Neuronal stem cell (in vitro differentiated cells): ENCODE results near the gene CYGB.

Source experiments
- DNase-seq: peaks from one replicate; pipeline ENCODE4 v3.0.0-alpha.2; 2013; ENCODE audit warnings: low spot score
- H2AFZ ChIP-seq: one replicate; pipeline ENCODE4 v1.6.1; 2013; ENCODE audit warnings: mild to moderate bottlenecking, low read length, inconsistent platforms
- H2AK5ac ChIP-seq: 2 replicates; pipeline ENCODE4 v1.6.1; 2013; ENCODE audit warnings: low read depth, mild to moderate bottlenecking, inconsistent platforms, low read length, moderate library complexity, mixed read lengths
- H2BK120ac ChIP-seq: 2 replicates; pipeline ENCODE4 v1.6.1; 2013; ENCODE audit warnings: low read depth, mild to moderate bottlenecking, inconsistent platforms, low read length, moderate library complexity, mixed read lengths
- H2BK12ac ChIP-seq: one replicate; pipeline ENCODE4 v1.6.1; 2013; ENCODE audit warnings: low read length, inconsistent platforms
- H2BK15ac ChIP-seq: 2 replicates; pipeline ENCODE4 v1.6.1; 2013; ENCODE audit warnings: mild to moderate bottlenecking, low read length, inconsistent platforms, mixed read lengths
- H2BK5ac ChIP-seq: one replicate; pipeline ENCODE4 v1.6.1; 2013; ENCODE audit warnings: inconsistent platforms, mild to moderate bottlenecking, low read length, moderate library complexity
- H3K14ac ChIP-seq: one replicate; pipeline ENCODE4 v1.6.1; 2013; ENCODE audit warnings: low read length, inconsistent platforms
- H3K18ac ChIP-seq: 2 replicates; pipeline ENCODE4 v1.6.1; 2013; ENCODE audit warnings: low read length, inconsistent platforms
- H3K23ac ChIP-seq: 2 replicates; pipeline ENCODE4 v1.6.1; 2013; ENCODE audit warnings: low read depth, mild to moderate bottlenecking, mixed read lengths, low read length, inconsistent platforms; ENCODE audit not compliant: poor library complexity
- H3K27ac ChIP-seq: replicated peaks from 3 replicates; pipeline ENCODE4 v1.5.1; 2013; ENCODE audit warnings: low read length, inconsistent platforms
- H3K27me3 ChIP-seq, 3 experiments: 2 replicates each; pipeline ENCODE4 v1.6.1; 2013; ENCODE audit warnings: low read length in 3 of 3, mild to moderate bottlenecking in 2 of 3, inconsistent platforms in 1 of 3, low read depth in 1 of 3, mixed read lengths in 1 of 3, moderate library complexity in 1 of 3; ENCODE audit not compliant: control insufficient read depth in 3 of 3, insufficient read depth in 3 of 3
- H3K36me3 ChIP-seq, 2 donors: replicated peaks in 1 of 2; 2 replicates each; pipeline ENCODE4 v1.6.1; 2013; ENCODE audit warnings: low read length in 2 of 2; ENCODE audit not compliant: control insufficient read depth in 2 of 2, insufficient read depth in 2 of 2
- H3K4ac ChIP-seq: 2 replicates; pipeline ENCODE4 v1.6.1; 2013; ENCODE audit warnings: inconsistent platforms, mild to moderate bottlenecking, low read length, moderate library complexity
- H3K4me1 ChIP-seq, 2 donors: 1 replicate in 1 of 2; 2 replicates in 1 of 2; pipeline ENCODE4 v1.6.1; 2013; ENCODE audit warnings: low read length in 2 of 2, low read depth in 1 of 2; ENCODE audit not compliant: control insufficient read depth in 2 of 2, insufficient read depth in 1 of 2
- H3K4me2 ChIP-seq: one replicate; pipeline ENCODE4 v1.6.1; 2013; ENCODE audit warnings: mild to moderate bottlenecking, low read length, inconsistent platforms; ENCODE audit not compliant: insufficient read depth, poor library complexity, severe bottlenecking
- H3K4me3 ChIP-seq, 2 donors: 2 replicates each; pipeline ENCODE4 v1.5.1; 2013; ENCODE audit warnings: low read length in 2 of 2, mild to moderate bottlenecking in 2 of 2, inconsistent platforms in 1 of 2, moderate library complexity in 1 of 2
- H3K79me1 ChIP-seq: one replicate; pipeline ENCODE4 v1.6.1; 2013; ENCODE audit warnings: low read depth, mild to moderate bottlenecking, inconsistent platforms, low read length, moderate library complexity
- H3K9ac ChIP-seq: one replicate; pipeline ENCODE4 v1.6.1; 2013; ENCODE audit warnings: mild to moderate bottlenecking, low read depth, low read length, inconsistent platforms; ENCODE audit not compliant: poor library complexity
- H3K9me3 ChIP-seq, 2 donors: replicated peaks in 1 of 2; 2 replicates each; pipeline versions ENCODE3 to v1.6.1; 2013; ENCODE audit warnings: low read length in 2 of 2, mild to moderate bottlenecking in 2 of 2, inconsistent platforms in 1 of 2, low read depth in 1 of 2, mixed read lengths in 1 of 2, moderate library complexity in 1 of 2; ENCODE audit not compliant: control insufficient read depth in 2 of 2, insufficient read depth in 1 of 2
- H4K8ac ChIP-seq: one replicate; pipeline ENCODE4 v1.6.1; 2013; ENCODE audit warnings: low read depth, mild to moderate bottlenecking, inconsistent platforms, low read length, moderate library complexity
- H4K91ac ChIP-seq: one replicate; pipeline ENCODE4 v1.6.1; 2013; ENCODE audit warnings: low read length, low read depth, mild to moderate bottlenecking, inconsistent platforms; ENCODE audit not compliant: poor library complexity
- WGBS, 2 donors: extraction: QIAGEN DNeasy Blood & Tissue Kit; methylation state at CpG; one replicate each; pipeline ENCODE4 v1.1.7; 2013; ENCODE audit warnings: missing lambda C conversion rate in 2 of 2, mixed read lengths in 1 of 2; ENCODE audit not compliant: insufficient read length in 2 of 2, insufficient replicate concordance in 1 of 2; ENCODE audit errors: extremely low coverage in 2 of 2; 5-methylcytosine and 5-hydroxymethylcytosine counted together

Gene CYGB

DNA sequence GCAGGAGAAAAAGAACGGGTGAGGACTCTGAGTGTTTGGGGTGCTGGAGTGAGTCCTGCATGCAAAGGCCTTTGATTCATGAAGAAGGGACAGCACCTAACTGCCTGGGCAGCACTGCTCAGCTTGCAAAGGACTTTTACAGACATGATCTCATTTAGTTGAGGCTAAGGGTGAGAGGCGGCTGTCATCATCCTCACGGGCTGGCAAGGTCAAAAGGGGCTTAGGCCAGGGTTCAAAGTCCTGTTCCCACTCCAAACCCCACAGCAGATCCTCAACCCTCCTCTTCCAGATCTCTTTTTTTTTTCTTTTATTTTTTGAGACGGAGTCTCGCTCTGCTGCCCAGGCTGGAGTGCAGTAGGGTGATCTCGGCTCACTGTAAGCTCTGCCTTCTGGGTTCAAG is 41.0 kb downstream of the CYGB start:
- no peak overlapping the region for H3K14ac ChIP-seq
- DNase-seq, result no peak
- no peak overlapping the region for H3K4me2 ChIP-seq
- no peak overlapping the region for H3K27ac ChIP-seq
- peak overlapping the region; percentile 40 for H3K23ac ChIP-seq
- H4K91ac ChIP-seq, result no peak overlapping the region
- peaks cover 10 to 35% of the 10 kb centered on the region in 2 donors for H3K4me1 ChIP-seq
- H2BK15ac ChIP-seq, result no peak overlapping the region
- no peak overlapping the region for H2AFZ ChIP-seq
- H3K9ac ChIP-seq, result no peak overlapping the region
- H3K4ac ChIP-seq, result no peak overlapping the region
- H2BK120ac ChIP-seq, result no peak overlapping the region
- H3K36me3 ChIP-seq, result no peaks in the 10 kb centered on the region
- H2BK12ac ChIP-seq, result no peak overlapping the region
- no CpG with 5 or more reads among the region's 6 CpGs for WGBS, 2 donors
- no peak overlapping the region for H3K4me3 ChIP-seq
- H3K27me3 ChIP-seq, result peaks cover 5 to 86% (median 14%) of the 10 kb centered on the region in 3 experiments
- H3K18ac ChIP-seq, result no peak overlapping the region
- no peak overlapping the region for H4K8ac ChIP-seq
- H3K9me3 ChIP-seq, result no peaks in the 10 kb centered on the region
- H3K79me1 ChIP-seq, result no peaks in the 10 kb centered on the region
- no peak overlapping the region for H2BK5ac ChIP-seq
- no peak overlapping the region for H2AK5ac ChIP-seq

DNA sequence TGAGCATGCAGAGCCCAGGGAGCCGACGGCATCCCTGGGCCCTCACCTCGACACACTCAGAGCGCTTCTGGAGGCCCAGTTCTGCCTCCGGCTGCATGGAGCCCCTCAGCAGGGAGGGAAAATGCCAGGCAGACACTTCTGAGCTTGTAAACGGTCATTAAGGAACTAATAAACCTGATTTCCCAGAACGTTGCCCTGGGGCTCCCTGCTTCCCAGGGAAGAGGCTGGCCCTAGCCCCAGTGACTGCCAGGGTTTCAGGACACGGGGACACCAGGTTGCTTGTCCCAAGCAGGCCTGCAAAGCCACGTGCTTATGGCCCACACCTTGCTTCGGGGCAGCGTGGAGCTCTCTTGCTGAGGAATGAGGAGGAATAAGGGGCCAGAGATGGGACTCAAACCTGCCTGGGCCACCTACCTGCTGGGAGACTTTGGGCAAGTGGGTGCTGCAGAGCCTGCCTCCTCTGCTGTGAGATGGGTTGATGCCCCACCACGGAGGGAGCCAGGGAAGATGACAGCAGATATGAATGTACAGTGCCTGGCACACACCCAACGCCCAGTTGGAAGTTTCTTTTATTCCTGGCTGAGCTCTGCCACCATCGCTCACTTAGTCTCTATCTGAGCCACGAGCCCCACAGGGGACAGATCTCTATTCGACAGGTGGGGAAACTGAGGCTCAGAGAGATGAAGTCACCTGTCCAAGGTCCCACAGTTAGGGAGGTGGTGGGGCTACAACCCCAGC is 41.7 kb downstream of the CYGB start:
- Histone ChIP-seq H3K27me3 (peaks cover 3 to 80% (median 12%) of the 10 kb centered on the region in 3 experiments), H2BK12ac (no peak overlapping the region)

DNA sequence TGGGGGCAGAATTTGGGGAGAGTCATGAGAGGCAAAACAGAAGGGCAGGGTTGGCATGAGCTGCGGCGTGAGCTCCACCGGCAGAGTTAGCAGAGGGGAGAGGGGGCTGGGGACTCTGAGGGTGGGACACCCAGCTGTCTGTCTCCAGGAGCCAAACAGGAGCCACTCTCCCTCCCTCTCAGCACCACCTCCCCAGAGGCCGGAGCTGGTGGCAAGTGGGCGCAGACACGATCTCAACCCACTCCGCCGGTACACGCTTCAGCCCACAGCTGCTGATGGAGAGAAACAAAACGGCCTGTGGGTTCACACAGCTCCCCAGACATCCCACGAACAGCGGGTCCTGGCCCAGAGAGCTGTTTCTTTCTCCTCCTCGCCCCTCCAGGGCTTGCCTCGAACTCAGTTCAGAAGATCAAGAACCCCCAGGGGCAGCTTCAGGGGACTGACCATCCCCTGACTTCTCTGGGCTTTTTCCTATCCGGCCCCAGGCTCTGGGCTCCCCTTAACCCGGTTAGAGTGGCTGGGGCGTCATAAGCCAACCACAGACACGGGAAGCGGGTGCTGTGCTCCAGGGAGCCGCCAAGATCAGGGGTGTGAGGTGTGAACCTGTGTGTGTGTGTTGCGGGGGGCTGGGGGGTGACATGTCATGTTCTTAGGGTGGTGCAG is 43.9 kb downstream of the CYGB start:
- no peak overlapping the region for H3K23ac ChIP-seq
- H3K9me3 ChIP-seq, result no peaks in the 10 kb centered on the region
- H3K14ac ChIP-seq, result peak overlapping the region; percentile 8
- WGBS, 2 donors, result no CpG with 5 or more reads among the region's 21 CpGs
- peak overlapping the region; percentile 41 for H2BK12ac ChIP-seq
- no peak overlapping the region for H4K8ac ChIP-seq
- no peak for DNase-seq
- H2BK120ac ChIP-seq, result no peak overlapping the region
- peak overlapping the region; percentile 15 for H2AK5ac ChIP-seq
- H3K4ac ChIP-seq, result no peak overlapping the region
- H3K27me3 ChIP-seq, result peaks cover 0 to 60% (median 0%) of the 10 kb centered on the region in 3 experiments
- no peak overlapping the region for H3K4me3 ChIP-seq
- no peak overlapping the region for H2BK5ac ChIP-seq
- H3K18ac ChIP-seq, result peak overlapping the region; percentile 57
- no peak overlapping the region for H3K4me2 ChIP-seq
- H2AFZ ChIP-seq, result peak overlapping the region; percentile 67
- peak overlapping the region; percentile 44 for H3K9ac ChIP-seq
- peak overlapping the region; percentile 72 for H4K91ac ChIP-seq
- H3K79me1 ChIP-seq, result no peaks in the 10 kb centered on the region
- H3K27ac ChIP-seq, result no peak overlapping the region
- H3K4me1 ChIP-seq, result peaks cover 8 to 26% of the 10 kb centered on the region in 2 donors
- H3K36me3 ChIP-seq, result no peaks in the 10 kb centered on the region
- peak overlapping the region; percentile 30 for H2BK15ac ChIP-seq

More for the DNA sequence above, 41.7 kb downstream of the CYGB start:
- no peak overlapping the region for H3K4ac ChIP-seq
- no peak overlapping the region for H3K9ac ChIP-seq
- peak overlapping the region; percentile 3 for H3K18ac ChIP-seq
- H2BK15ac ChIP-seq, result peak overlapping the region; percentile 56
- no peaks in the 10 kb centered on the region for H3K79me1 ChIP-seq
- no peak overlapping the region for H3K23ac ChIP-seq
- WGBS, 2 donors, result no CpG with 5 or more reads among the region's 16 CpGs
- no peak overlapping the region for H2AFZ ChIP-seq
- H4K91ac ChIP-seq, result no peak overlapping the region
- H3K14ac ChIP-seq, result no peak overlapping the region
- H3K4me2 ChIP-seq, result no peak overlapping the region
- peaks cover 10 to 32% of the 10 kb centered on the region in 2 donors for H3K4me1 ChIP-seq
- H3K27ac ChIP-seq, result no peak overlapping the region
- H2BK120ac ChIP-seq, result no peak overlapping the region
- no peak overlapping the region for H4K8ac ChIP-seq
- no peak overlapping the region for H2BK5ac ChIP-seq
- DNase-seq, result no peak
- H3K36me3 ChIP-seq, result no peaks in the 10 kb centered on the region
- H2AK5ac ChIP-seq, result no peak overlapping the region
- H3K4me3 ChIP-seq, result no peak overlapping the region
- H3K9me3 ChIP-seq, result no peaks in the 10 kb centered on the region

DNA sequence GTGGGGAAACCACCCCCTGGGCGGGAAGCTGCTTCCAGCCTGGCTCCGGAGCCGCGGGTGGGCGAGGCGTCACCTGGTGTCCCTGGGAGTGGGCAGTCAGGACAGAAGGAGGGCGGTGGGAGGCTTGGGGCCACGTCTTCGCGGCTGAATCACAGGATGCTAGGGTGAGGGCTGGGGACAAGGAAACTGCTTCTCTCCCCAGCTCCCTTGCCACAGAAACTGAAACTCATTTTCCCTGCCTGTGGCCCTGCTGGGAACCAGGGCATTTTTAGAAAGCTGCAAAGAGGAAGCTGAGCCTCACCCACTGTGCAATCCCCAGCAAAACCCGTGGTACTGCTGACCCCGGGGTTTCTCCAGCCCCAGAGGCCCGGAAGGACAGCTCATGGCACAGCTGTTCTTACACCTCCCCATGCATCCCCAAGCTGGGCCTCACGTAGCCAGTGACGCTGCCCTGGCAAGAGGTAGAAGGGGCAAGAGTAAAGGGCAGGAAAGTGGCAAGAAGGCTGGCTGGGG is 44.5 kb downstream of the CYGB start:
- Histone ChIP-seq H3K4me3 (no peak overlapping the region), H4K91ac (no peak overlapping the region), H2AK5ac (peak overlapping the region; percentile 15), H3K4me1 (peaks cover 4 to 21% of the 10 kb centered on the region in 2 donors), H3K9ac (peak overlapping the region; percentile 44), H4K8ac (peak overlapping the region; percentile 43), H3K27me3 (peaks cover 0 to 54% (median 0%) of the 10 kb centered on the region in 3 experiments), H3K23ac (no peak overlapping the region), H2BK5ac (peak overlapping the region; percentile 75), H2AFZ (peak overlapping the region; percentile 67), H3K27ac (no peak overlapping the region), H3K4me2 (no peak overlapping the region), H2BK120ac (no peak overlapping the region), H3K4ac (no peak overlapping the region), H2BK15ac (peak overlapping the region; percentile 30), H3K9me3 (no peaks in the 10 kb centered on the region), H3K36me3 (no peaks in the 10 kb centered on the region), H3K18ac (peak overlapping the region; percentile 80), H2BK12ac (no peak overlapping the region), H3K79me1 (no peaks in the 10 kb centered on the region), H3K14ac (peak overlapping the region; percentile 6)
- DNase-seq, result no peak
- no CpG with 5 or more reads among the region's 15 CpGs for WGBS, 2 donors
